ENCODE data around the gene BMP6. TPM values are rescaled to one million over a fixed set of nuclear protein-coding genes. Genes with fewer than 3 reads are reported as not detected.

BMP6 gene
- total and polyA plus RNA-seq, 10 of the 15 experiments (the other 5 are each of a cell fraction or from before 2014, with no cell fraction given): 0.02 to 0.15 (median 0.05) TPM; not detected in 5

GRCh38 chr6:7920425-7920824 is 194.5 kb downstream of the BMP6 start:
- no peak for FAIRE-seq
- ChIA-PET SMC1A (ENCODE audit: uncharacterized antibody, unreplicated experiment) (no interaction called here), POLR2A (no interaction called here), CTCF (no interaction called here), RAD21 (ENCODE audit: unreplicated experiment) (no interaction called here)
- 21% methylated on average over 2 of the region's 2 CpGs for WGBS (ENCODE audit: insufficient coverage, insufficient replicate concordance, low lambda C conversion rate, missing lambda C conversion rate)
- H3K79me2 ChIP-seq (ENCODE audit: control insufficient read depth, insufficient read depth, low read length): no peaks in the 10 kb centered on the region
- no peak overlapping the region for H3K9ac ChIP-seq (ENCODE audit: control insufficient read depth, insufficient read depth, low read length)
- H3K27ac ChIP-seq (ENCODE audit: control insufficient read depth, insufficient read depth): no peak overlapping the region
- H2AFZ ChIP-seq (ENCODE audit: control insufficient read depth, low read depth, low read length): no peak overlapping the region
- in situ Hi-C loops (cut with MboI): no loop called here
- intact Hi-C loops (cut with micrococcal nuclease; ENCODE audit: unreplicated experiment): no loop called here
- peaks cover 31% of the 10 kb centered on the region for H3K4me1 ChIP-seq (ENCODE audit: control insufficient read depth, insufficient read depth, low read length)
- peaks cover 5% of the 10 kb centered on the region; the same call in 2 of the 3 replicates for H3K9me3 ChIP-seq (replicated peaks; ENCODE audit: control insufficient read depth, insufficient read depth, low read length)
- no peak for ATAC-seq
- no TSS peak for BruUV-seq (replicated peaks)
- DNase-seq (ENCODE audit: low read depth, low spot score): no peak
- H3K4me3 ChIP-seq: no peak overlapping the region
- H3K36me3 ChIP-seq (ENCODE audit: control insufficient read depth in 2 of 2, insufficient read depth in 2 of 2, low read length in 1 of 2): no peaks in the 10 kb centered on the region
- H3K4me2 ChIP-seq (ENCODE audit: control insufficient read depth, insufficient read depth): no peak overlapping the region
- H3K27me3 ChIP-seq (replicated peaks in 1 of 2; ENCODE audit: control insufficient read depth in 2 of 2, insufficient read depth in 2 of 2, low read length in 1 of 2): no peaks in the 10 kb centered on the region; a peak in 2 of 4 replicates
- H4K20me1 ChIP-seq (ENCODE audit: control insufficient read depth, insufficient read depth): no peaks in the 10 kb centered on the region
- TF ChIP-seq CUX1 (IDR thresholded peaks at IDR 0.05; ENCODE audit: insufficient replicate concordance, low read depth, low read length) (no peak), ATF2 (IDR thresholded peaks at IDR 0.05; ENCODE audit: low read length) (no peak), IKZF2 (IDR thresholded peaks at IDR 0.05) (no peak), POLR2A (IDR thresholded peaks at IDR 0.05; ENCODE audit: low read depth, low read length) (no peak), FOXM1 (IDR thresholded peaks at IDR 0.05; ENCODE audit: low read depth, low read length) (no peak), JUND (IDR thresholded peaks at IDR 0.05; ENCODE audit: low read depth, low read length) (no peak), NR2C2 (IDR thresholded peaks at IDR 0.05; ENCODE audit: borderline replicate concordance, control insufficient read depth, insufficient read length, low read depth) (no peak), RAD51 (IDR thresholded peaks at IDR 0.05) (no peak), TAF1 (IDR thresholded peaks at IDR 0.05; ENCODE audit: borderline replicate concordance, low read depth, low read length) (no peak), IRF5 (IDR thresholded peaks at IDR 0.05; ENCODE audit: borderline replicate concordance) (no peak), ZBTB4 (CRISPR knock-in tag; IDR thresholded peaks at IDR 0.05) (no peak), CHD4 (IDR thresholded peaks at IDR 0.05) (no peak), NFIC (IDR thresholded peaks at IDR 0.05; ENCODE audit: low read depth, low read length) (no peak), RUNX3 (IDR thresholded peaks at IDR 0.05; ENCODE audit: low read length) (no peak), ETV6 (conservative IDR thresholded peaks at IDR 0.05 in 1 of 2, IDR thresholded peaks at IDR 0.05 in 1 of 2; ENCODE audit: borderline replicate concordance in 1 of 2, low read depth in 1 of 2) (no peak)
